H1 (cell line): Measurements from ENCODE around the gene RPL37A. TPM values are rescaled to one million over a fixed set of nuclear protein-coding genes. Genes with fewer than 3 reads are reported as not detected.

Source experiments
- CTCF ChIA-PET: fragments of 300-600 bp; sonication (Branson Sonifier 250); formaldehyde crosslinking; loops from one replicate; lab custom pipeline; 2021; ENCODE audit not compliant: partially characterized antibody; lab: Charles Lee
- POLR2A ChIA-PET: fragments of 300-600 bp; sonication (Branson Sonifier 250); formaldehyde crosslinking; loops from one replicate; lab custom pipeline; 2021; ENCODE audit warnings: inconsistent platforms; ENCODE audit not compliant: partially characterized antibody; lab: Charles Lee
- DNase-seq, 2 experiments: peaks; one replicate each; pipeline versions ENCODE4 v3.0.0 to v3.0.0-alpha.2; 2010 to 2022; ENCODE audit warnings: low spot score in 2 of 2, low read depth in 1 of 2, mixed read lengths in 1 of 2
- FAIRE-seq: peaks from 2 replicates; lab custom pipeline; 2011; peaks lifted over from hg19 to GRCh38; lab: Jason Lieb, UNC
- H2AFZ ChIP-seq: 2 replicates; pipeline ENCODE4 v1.8.1; 2012; ENCODE audit warnings: low read length, inconsistent platforms
- H2AK5ac ChIP-seq: 2 replicates; pipeline ENCODE4 v1.6.1; 2013; ENCODE audit warnings: low read depth, low read length
- H2BK120ac ChIP-seq: replicated peaks from 2 replicates; pipeline ENCODE3; 2013; ENCODE audit warnings: low read depth, low read length, inconsistent platforms
- H2BK12ac ChIP-seq: 2 replicates; pipeline ENCODE4 v1.6.1; 2013; ENCODE audit warnings: low read depth, low read length
- H2BK15ac ChIP-seq: 2 replicates; pipeline ENCODE4 v1.6.1; 2013; ENCODE audit warnings: low read length
- H2BK20ac ChIP-seq: 2 replicates; pipeline ENCODE4 v1.6.1; 2013; ENCODE audit warnings: low read length
- H2BK5ac ChIP-seq: 2 replicates; pipeline ENCODE4 v1.6.1; 2013; ENCODE audit warnings: low read depth, low read length
- H3K14ac ChIP-seq: 2 replicates; pipeline ENCODE4 v1.6.1; 2013; ENCODE audit warnings: inconsistent platforms; ENCODE audit not compliant: insufficient read length
- H3K18ac ChIP-seq: 2 replicates; pipeline ENCODE4 v1.6.1; 2013; ENCODE audit warnings: low read length; ENCODE audit errors: extremely low read depth
- H3K23ac ChIP-seq: 2 replicates; pipeline ENCODE4 v1.6.1; 2013; ENCODE audit warnings: inconsistent platforms; ENCODE audit not compliant: insufficient read length
- H3K23me2 ChIP-seq: 2 replicates; pipeline ENCODE4 v1.6.1; 2013; ENCODE audit warnings: low read depth, low read length
- H3K27ac ChIP-seq: 2 replicates; pipeline ENCODE4 v1.6.1; 2011; ENCODE audit warnings: low read depth, low read length, inconsistent platforms
- H3K27me3 ChIP-seq, 4 experiments: replicated peaks in 1 of 4; 1 replicate in 1 of 4; 2 replicates in 3 of 4; pipeline versions ENCODE4 v1.6.1 to v1.8.1; 2011 to 2013; ENCODE audit warnings: low read length in 3 of 4, mild to moderate bottlenecking in 3 of 4, inconsistent platforms in 2 of 4, mixed read lengths in 2 of 4, moderate library complexity in 1 of 4; ENCODE audit not compliant: control insufficient read depth in 3 of 4, insufficient read depth in 3 of 4; ENCODE audit errors: extremely low read depth in 1 of 4
- H3K36me3 ChIP-seq, 4 experiments: 2 replicates each; pipeline versions ENCODE4 v1.6.1 to v1.8.1; 2011 to 2013; ENCODE audit warnings: mild to moderate bottlenecking in 4 of 4, low read length in 3 of 4, moderate library complexity in 2 of 4, control low read depth in 1 of 4, inconsistent platforms in 1 of 4; ENCODE audit not compliant: insufficient read depth in 4 of 4, control insufficient read depth in 2 of 4
- H3K4ac ChIP-seq: replicated peaks from 2 replicates; pipeline ENCODE3; 2013; ENCODE audit warnings: low read length, low read depth, mixed read lengths, inconsistent platforms; ENCODE audit not compliant: insufficient read length
- H3K4me1 ChIP-seq, 4 experiments: replicated peaks in 1 of 4; 1 replicate in 1 of 4; 2 replicates in 3 of 4; pipeline versions ENCODE4 v1.6.1 to v1.8.1; 2011 to 2013; ENCODE audit warnings: low read length in 3 of 4, inconsistent platforms in 2 of 4, mixed read lengths in 1 of 4; ENCODE audit not compliant: insufficient read depth in 4 of 4, control insufficient read depth in 3 of 4
- H3K4me2 ChIP-seq, 2 experiments: 2 replicates each; pipeline versions ENCODE4 v1.6.1 to v1.8.1; 2011 to 2013; ENCODE audit warnings: low read depth in 2 of 2, low read length in 2 of 2, control low read depth in 1 of 2, inconsistent platforms in 1 of 2, mild to moderate bottlenecking in 1 of 2; ENCODE audit not compliant: insufficient read depth in 1 of 2
- H3K4me3 ChIP-seq, 4 experiments: fragments of 200-600, 300-600 bp in 1 of 4; sonication (generic), shearing (Covaris generic), sonication (Bioruptor Twin) in 1 of 4; 2 replicates each; pipeline versions ENCODE4 v1.5.1 to v1.8.1; 2011 to 2016; ENCODE audit warnings: low read length in 4 of 4, low read depth in 3 of 4, control low read depth in 2 of 4, inconsistent platforms in 2 of 4, mild to moderate bottlenecking in 2 of 4, mixed read lengths in 1 of 4, moderate library complexity in 1 of 4; ENCODE audit not compliant: insufficient read depth in 2 of 4; ENCODE audit errors: extremely low read depth in 1 of 4
- H3K56ac ChIP-seq: replicated peaks from 2 replicates; pipeline ENCODE3; 2013; ENCODE audit warnings: low read depth, mild to moderate bottlenecking, mixed read lengths, low read length, inconsistent platforms; ENCODE audit not compliant: insufficient read length
- H3K79me1 ChIP-seq: 2 replicates; pipeline ENCODE4 v1.6.1; 2013; ENCODE audit warnings: low read depth, low read length, control low read depth
- H3K79me2 ChIP-seq, 2 experiments: 2 replicates each; pipeline versions ENCODE4 v1.6.1 to v1.8.1; 2012 to 2013; ENCODE audit warnings: low read length in 2 of 2, mild to moderate bottlenecking in 2 of 2, inconsistent platforms in 1 of 2; ENCODE audit not compliant: insufficient read depth in 2 of 2, control insufficient read depth in 1 of 2
- H3K9ac ChIP-seq, 4 experiments: replicated peaks in 1 of 4; 1 replicate in 1 of 4; 2 replicates in 3 of 4; pipeline versions ENCODE4 v1.6.1 to v1.8.1; 2011 to 2013; ENCODE audit warnings: low read depth in 3 of 4, low read length in 3 of 4, control low read depth in 2 of 4, mild to moderate bottlenecking in 2 of 4, moderate library complexity in 2 of 4, inconsistent platforms in 1 of 4; ENCODE audit errors: extremely low read depth in 1 of 4
- H3K9me3 ChIP-seq, 2 experiments: 2 replicates each; pipeline versions ENCODE4 v1.6.1 to v1.8.1; 2012 to 2013; ENCODE audit warnings: mild to moderate bottlenecking in 2 of 2, moderate library complexity in 2 of 2, control low read depth in 1 of 2, inconsistent platforms in 1 of 2, low read depth in 1 of 2, low read length in 1 of 2, mixed read lengths in 1 of 2; ENCODE audit not compliant: insufficient read depth in 2 of 2
- H4K20me1 ChIP-seq, 2 experiments: replicated peaks in 1 of 2; 2 replicates each; pipeline versions ENCODE3 to v1.8.1; 2011 to 2013; ENCODE audit warnings: inconsistent platforms in 2 of 2, low read length in 2 of 2, mild to moderate bottlenecking in 1 of 2; ENCODE audit not compliant: insufficient read depth in 2 of 2, control insufficient read depth in 1 of 2
- H4K5ac ChIP-seq: 2 replicates; pipeline ENCODE4 v1.6.1; 2013; ENCODE audit warnings: low read length, low read depth, mixed read lengths, inconsistent platforms; ENCODE audit not compliant: insufficient read length
- H4K8ac ChIP-seq: 2 replicates; pipeline ENCODE4 v1.8.0; 2013; ENCODE audit warnings: mild to moderate bottlenecking, moderate library complexity, low read length, inconsistent platforms; ENCODE audit not compliant: insufficient read depth; ENCODE audit errors: extremely low read depth
- H4K91ac ChIP-seq: replicated peaks from 2 replicates; pipeline ENCODE3; 2013; ENCODE audit warnings: low read length, mixed read lengths, inconsistent platforms; ENCODE audit not compliant: insufficient read length
- BCL11A ChIP-seq, 2 experiments: IDR thresholded peaks; one replicate each; pipeline ENCODE4 v1.6.1; 2011; ENCODE audit warnings: low read depth in 2 of 2, low read length in 2 of 2, mild to moderate bottlenecking in 2 of 2
- CBX8 ChIP-seq: fragments of 300-800, 300-1000 bp; sonication (generic); IDR thresholded peaks from 2 replicates; pipeline ENCODE4 v1.7.1; 2016; ENCODE audit warnings: low read depth, low read length, borderline replicate concordance
- CEBPB ChIP-seq: IDR thresholded peaks from 2 replicates; pipeline ENCODE4 v1.6.1; 2012; ENCODE audit warnings: low read depth, low read length
- EGR1 ChIP-seq: IDR thresholded peaks from 2 replicates; pipeline ENCODE4 v1.6.1; 2011; ENCODE audit warnings: low read depth, low read length, borderline replicate concordance
- EP300 ChIP-seq, 2 experiments: IDR thresholded peaks; 1 replicate in 1 of 2; 2 replicates in 1 of 2; pipeline ENCODE4 v1.6.1; 2011 to 2012; ENCODE audit warnings: low read depth in 2 of 2, low read length in 2 of 2, mild to moderate bottlenecking in 2 of 2, borderline replicate concordance in 1 of 2, inconsistent platforms in 1 of 2, moderate library complexity in 1 of 2
- NANOG ChIP-seq: IDR thresholded peaks from 2 replicates; pipeline ENCODE4 v1.6.1; 2011; ENCODE audit warnings: low read length, low read depth, mild to moderate bottlenecking, inconsistent platforms; ENCODE audit not compliant: insufficient read depth, poor library complexity, severe bottlenecking
- PHF8 ChIP-seq: fragments of 200-600 bp; sonication (generic); conservative IDR thresholded peaks from 2 replicates; pipeline ENCODE4 v1.7.1; 2012; ENCODE audit warnings: low read depth, mild to moderate bottlenecking, inconsistent platforms, low read length, moderate library complexity
- POU5F1 ChIP-seq: IDR thresholded peaks from 2 replicates; pipeline ENCODE4 v1.6.1; 2011; ENCODE audit warnings: low read depth, mild to moderate bottlenecking, low read length, moderate library complexity
- SIN3A ChIP-seq, 2 experiments: IDR thresholded peaks in 1 of 2; conservative IDR thresholded peaks in 1 of 2; 2 replicates each; pipeline ENCODE4 v1.6.1; 2011 to 2012; ENCODE audit warnings: low read length in 2 of 2, improper control_type of control experiment in 1 of 2, low read depth in 1 of 2, mild to moderate bottlenecking in 1 of 2
- SIX5 ChIP-seq: IDR thresholded peaks from 2 replicates; pipeline ENCODE4 v1.6.1; 2011; ENCODE audit warnings: mild to moderate bottlenecking, low read depth, low read length
- SP1 ChIP-seq: IDR thresholded peaks from 2 replicates; pipeline ENCODE4 v1.6.1; 2011; ENCODE audit warnings: low read depth, low read length
- SRF ChIP-seq: IDR thresholded peaks from 2 replicates; pipeline ENCODE4 v1.6.1; 2011; ENCODE audit warnings: mild to moderate bottlenecking, low read depth, low read length, moderate library complexity
- TBP ChIP-seq: IDR thresholded peaks from 2 replicates; pipeline ENCODE4 v1.6.1; 2011; ENCODE audit warnings: low read depth, low read length, improper control_type of control experiment
- WGBS, 2 experiments: shearing (Covaris generic) in 1 of 2; methylation state at CpG; one replicate each; pipeline versions ENCODE4 v1.1.6 to v1.1.7; 2013 to 2015; ENCODE audit warnings: low lambda C conversion rate in 2 of 2, mixed read lengths in 2 of 2, inconsistent platforms in 1 of 2, low coverage in 1 of 2, missing lambda C conversion rate in 1 of 2; ENCODE audit not compliant: insufficient replicate concordance in 2 of 2, insufficient coverage in 1 of 2, insufficient read length in 1 of 2; ENCODE audit errors: extremely low coverage in 1 of 2, missing lambda C conversion rate in 1 of 2; 5-methylcytosine and 5-hydroxymethylcytosine counted together
- polyA plus RNA-seq, 7 experiments: library from polyadenylated mRNA; depleted of rRNA in 3 of 7; stranded (reverse) in 5 of 7; unstranded in 2 of 7; fragments of >200 nt in 5 of 7; fragments of 200-250 nt in 2 of 7; gene quantifications; 1 replicate in 5 of 7; 2 replicates in 1 of 7; 4 replicates in 1 of 7; pipeline versions ENCODE4 v1.2.1 to v1.2.3, GENCODE V29; 2011 to 2013; ENCODE audit warnings: missing spikeins in 2 of 7, mixed read lengths in 2 of 7
- total RNA-seq: library from RNA; stranded (reverse); fragmentation: NEBNext Ultra II Directional; extraction: Animal tissue kit (Norgen Biotek cat#: 25700); gene quantifications from 2 replicates; pipeline ENCODE4 v1.2.1, GENCODE V29; 2021
- TF ChIP-seq, protein P1 (sequence below): IDR thresholded peaks from 2 replicates; pipeline ENCODE4 v1.6.1; 2012; ENCODE audit warnings: inconsistent platforms

The RPL37A gene
- total and polyA plus RNA-seq, 2 of the 8 experiments (the other 6 are each of a cell fraction or from before 2014, with no cell fraction given) = 1,737 to 3,180 TPM

- Histone ChIP-seq H3K27ac (no peak overlapping the region), H3K4me2 (no peak overlapping the region), H3K27me3 (no peaks in the 10 kb centered on the region; a peak in 1 of 7 replicates), H4K8ac (no peak overlapping the region), H3K9ac (no peak overlapping the region), H3K56ac (no peak overlapping the region), H3K4me1 (no peaks in the 10 kb centered on the region), H2BK15ac (no peak overlapping the region), H3K14ac (no peak overlapping the region), H3K4ac (no peak overlapping the region), H3K9me3 (no peaks in the 10 kb centered on the region), H2BK120ac (no peak overlapping the region), H2AK5ac (no peak overlapping the region), H4K5ac (no peak overlapping the region), H2BK20ac (no peak overlapping the region), H3K36me3 (peaks cover 0 to 14% (median 1%) of the 10 kb centered on the region in 4 experiments; a peak in 3 of 8 replicates), H3K18ac (no peak overlapping the region), H3K79me2 (no peaks in the 10 kb centered on the region), H4K20me1 (peaks cover 0 to 2% of the 10 kb centered on the region in 2 experiments), H3K23me2 (no peaks in the 10 kb centered on the region), H3K23ac (no peak overlapping the region), H2BK5ac (no peak overlapping the region), H4K91ac (no peak overlapping the region), H2AFZ (no peak overlapping the region), H2BK12ac (no peak overlapping the region), H3K4me3 (no peak overlapping the region), H3K79me1 (no peaks in the 10 kb centered on the region)
- ChIA-PET CTCF (interaction anchor here (0.7 to 2.0 kb wide), 3 partner anchors 13 to 173 kb away, joined by 3 to 7 read pairs (median 3); no protein-coding TSS in a partner anchor), POLR2A (interaction anchor here (0.9 to 1.0 kb wide), 3 partner anchors 19 to 22 kb away, joined by 3 to 4 read pairs (median 3); partner anchors contain the start of gene RPL37A)
- WGBS, 2 experiments = 82% methylated on average over 1 of the region's 1 CpG; no CpG with 5 or more reads in 1 of the 2 experiments
- no peak for FAIRE-seq
- DNase-seq = no peak
- TF ChIP-seq POU5F1 (no peak), BCL11A (IDR thresholded peaks at IDR 0.05; ENCODE audit: low read depth in 2 of 2, low read length in 2 of 2) (no peak), EP300 (IDR thresholded peaks at IDR 0.05; ENCODE audit: borderline replicate concordance in 1 of 2, low read depth in 2 of 2, low read length in 2 of 2) (no peak), SIX5 (no peak), NANOG (no peak), CEBPB (no peak), PHF8 (no peak), SIN3A (conservative IDR thresholded peaks at IDR 0.05 in 1 of 2, IDR thresholded peaks at IDR 0.05 in 1 of 2; ENCODE audit: low read depth in 1 of 2, low read length in 2 of 2) (no peak), SRF (no peak), CBX8 (no peak), SP1 (no peak), TBP (no peak), EGR1 (no peak)
- TF ChIP-seq, protein P1, sequence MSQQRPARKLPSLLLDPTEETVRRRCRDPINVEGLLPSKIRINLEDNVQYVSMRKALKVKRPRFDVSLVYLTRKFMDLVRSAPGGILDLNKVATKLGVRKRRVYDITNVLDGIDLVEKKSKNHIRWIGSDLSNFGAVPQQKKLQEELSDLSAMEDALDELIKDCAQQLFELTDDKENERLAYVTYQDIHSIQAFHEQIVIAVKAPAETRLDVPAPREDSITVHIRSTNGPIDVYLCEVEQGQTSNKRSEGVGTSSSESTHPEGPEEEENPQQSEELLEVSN = no peak
Measured at GRCh38 chr2:216478791-216479190, 19.9 kb upstream of the RPL37A start.
